GM12878 (cell line): ENCODE data around the gene SNCA. TPM values are rescaled to one million over a fixed set of nuclear protein-coding genes. Genes with fewer than 3 reads are reported as not detected.

Experiments
- ATAC-seq: fragments of 200-7000 bp; cut with Tn5 transposase; 3 replicates; pipeline ENCODE4 v1.9.1; 2020; ENCODE audit warnings: mild to moderate bottlenecking, moderate library complexity
- BruUV-seq: library from RNA; stranded (reverse); fragments of 400-500 nt; replicated peaks from 2 replicates; lab custom pipeline; 2021; lab: Mats Ljungman, UMichigan
- CTCF ChIA-PET: fragments of 300-600 bp; sonication (Branson Sonifier 250); formaldehyde crosslinking; extraction: SDS; loops from one replicate; lab custom pipeline; 2021; ENCODE audit warnings: inconsistent platforms; lab: Yijun Ruan, JAX
- POLR2A ChIA-PET: fragments of 350-600 bp; formaldehyde crosslinking; extraction: SDS; loops from one replicate; lab custom pipeline; 2021; ENCODE audit warnings: inconsistent platforms; lab: Charles Lee
- RAD21 ChIA-PET: fragments of 300-600 bp; sonication (Branson Sonifier 250); formaldehyde crosslinking; loops from one replicate; lab custom pipeline; 2023; ENCODE audit warnings: antibody characterized with exemption; ENCODE audit not compliant: unreplicated experiment; lab: Charles Lee
- SMC1A ChIA-PET: fragments of 300-600 bp; sonication (Branson Sonifier 250); formaldehyde crosslinking; loops from one replicate; lab custom pipeline; 2023; ENCODE audit not compliant: unreplicated experiment, uncharacterized antibody; lab: Charles Lee
- DNase-seq: peaks from one replicate; pipeline ENCODE4 v3.0.0-alpha.2; 2011; ENCODE audit warnings: low read depth, low spot score
- FAIRE-seq: peaks from 3 replicates; lab custom pipeline; 2011; peaks lifted over from hg19 to GRCh38; lab: Jason Lieb, UNC
- H2AFZ ChIP-seq: 2 replicates; pipeline ENCODE4 v1.6.0; 2011; ENCODE audit warnings: low read depth, low read length, control low read depth; ENCODE audit not compliant: control insufficient read depth
- H3K27ac ChIP-seq: 2 replicates; pipeline ENCODE4 v1.5.1; 2011; ENCODE audit warnings: control low read depth; ENCODE audit not compliant: control insufficient read depth, insufficient read depth
- H3K27me3 ChIP-seq, 2 experiments: replicated peaks in 1 of 2; 2 replicates each; pipeline versions ENCODE4 v1.6.0 to v1.6.1; 2011; ENCODE audit warnings: low read length in 1 of 2; ENCODE audit not compliant: control insufficient read depth in 2 of 2, insufficient read depth in 2 of 2
- H3K36me3 ChIP-seq, 2 experiments: 2 replicates each; pipeline ENCODE4 v1.5.1; 2011; ENCODE audit warnings: low read length in 1 of 2; ENCODE audit not compliant: control insufficient read depth in 2 of 2, insufficient read depth in 2 of 2
- H3K4me1 ChIP-seq: 2 replicates; pipeline ENCODE4 v1.6.1; 2011; ENCODE audit warnings: mild to moderate bottlenecking, low read length, moderate library complexity, mixed read lengths; ENCODE audit not compliant: control insufficient read depth, insufficient read depth
- H3K4me2 ChIP-seq: 2 replicates; pipeline ENCODE4 v1.6.0; 2011; ENCODE audit warnings: control low read depth; ENCODE audit not compliant: control insufficient read depth, insufficient read depth
- H3K4me3 ChIP-seq: fragments of 200-600 bp; sonication (generic); 2 replicates; pipeline ENCODE4 v1.5.1; 2016
- H3K79me2 ChIP-seq: 2 replicates; pipeline ENCODE4 v1.6.0; 2011; ENCODE audit warnings: low read length; ENCODE audit not compliant: control insufficient read depth, insufficient read depth
- H3K9ac ChIP-seq: 2 replicates; pipeline ENCODE4 v1.8.0; 2011; ENCODE audit warnings: low read length, control low read depth, mixed read lengths; ENCODE audit not compliant: control insufficient read depth, insufficient read depth
- H3K9me3 ChIP-seq: replicated peaks from 3 replicates; pipeline ENCODE4 v1.5.1; 2011; ENCODE audit warnings: mild to moderate bottlenecking, low read length; ENCODE audit not compliant: control insufficient read depth, insufficient read depth
- H4K20me1 ChIP-seq: 2 replicates; pipeline ENCODE4 v1.6.0; 2011; ENCODE audit not compliant: control insufficient read depth, insufficient read depth
- CREB1 ChIP-seq: IDR thresholded peaks from 2 replicates; pipeline ENCODE4 v1.6.1; 2012; ENCODE audit warnings: low read depth, mild to moderate bottlenecking, inconsistent platforms
- CREM ChIP-seq: IDR thresholded peaks from 2 replicates; pipeline ENCODE4 v1.6.1; 2014; ENCODE audit warnings: antibody characterized with exemption, low read depth
- HDGF ChIP-seq: fragments of 450-650 bp; IDR thresholded peaks from 2 replicates; pipeline ENCODE4 v1.6.1; 2016; ENCODE audit warnings: antibody characterized with exemption
- RBBP5 ChIP-seq: fragments of 200-600 bp; sonication (generic); conservative IDR thresholded peaks from 2 replicates; pipeline ENCODE4 v1.6.1; 2016
- RFX5 ChIP-seq: IDR thresholded peaks from 2 replicates; pipeline ENCODE4 v1.6.1; 2011; ENCODE audit warnings: low read depth, low read length, improper control_type of control experiment
- SIX5 ChIP-seq: IDR thresholded peaks from 2 replicates; pipeline ENCODE4 v1.6.1; 2011; ENCODE audit warnings: mild to moderate bottlenecking, low read depth, low read length, moderate library complexity; ENCODE audit not compliant: severe bottlenecking
- SMAD5 ChIP-seq: IDR thresholded peaks from 2 replicates; pipeline ENCODE4 v1.6.1; 2016; ENCODE audit warnings: antibody characterized with exemption, low read depth
- TARDBP ChIP-seq: IDR thresholded peaks from 2 replicates; pipeline ENCODE4 v1.6.1; 2016; ENCODE audit warnings: borderline replicate concordance
- TBL1XR1 ChIP-seq: IDR thresholded peaks from 2 replicates; pipeline ENCODE4 v1.6.1; 2012; ENCODE audit warnings: low read depth, low read length, improper control_type of control experiment
- USF1 ChIP-seq: IDR thresholded peaks from 2 replicates; pipeline ENCODE4 v1.6.1; 2011; ENCODE audit warnings: borderline replicate concordance, low read depth, mild to moderate bottlenecking, moderate library complexity, mixed read lengths, low read length; ENCODE audit not compliant: insufficient read depth; ENCODE audit errors: extremely low read length
- ZBED1 ChIP-seq: IDR thresholded peaks from 2 replicates; pipeline ENCODE4 v1.6.1; 2016; ENCODE audit warnings: borderline replicate concordance
- ZBTB11 ChIP-seq: fragments of 450-650 bp; formaldehyde crosslinking; IDR thresholded peaks from 2 replicates; pipeline ENCODE4 v1.5.0; 2022; ENCODE audit warnings: mild to moderate bottlenecking, missing genetic modification characterization
- ZBTB40 ChIP-seq: fragments of 450-650 bp; IDR thresholded peaks from 2 replicates; pipeline ENCODE4 v1.6.1; 2016; ENCODE audit warnings: mild to moderate bottlenecking, moderate library complexity, borderline replicate concordance
- WGBS: methylation state at CpG from one replicate; pipeline ENCODE4 v1.1.6; 2016; ENCODE audit warnings: low lambda C conversion rate; ENCODE audit not compliant: insufficient replicate concordance, insufficient coverage; ENCODE audit errors: missing lambda C conversion rate; 5-methylcytosine and 5-hydroxymethylcytosine counted together
- in situ Hi-C: fragments of 300-500 bp; cut with MboI; formaldehyde crosslinking; loops from 9 replicates; pipeline ENCODE4 v1.14.3; 2018; ENCODE audit warnings: mixed read lengths
- intact Hi-C: fragments of 100-400 bp; cut with micrococcal nuclease; formaldehyde crosslinking; loops from one replicate; pipeline ENCODE4 v1.14.2; 2022; ENCODE audit not compliant: unreplicated experiment
- polyA plus RNA-seq, 11 experiments: library from polyadenylated mRNA; depleted of rRNA in 4 of 11; unstranded in 6 of 11; stranded (reverse) in 5 of 11; fragments of >200 nt; fragmentation: Nextera tagmentation in 4 of 11; fragmentation: Illumina TruSeq in 1 of 11; extraction: Ambion mirVana in 4 of 11; extraction: Trizol in 1 of 11; gene quantifications; 1 replicate in 1 of 11; 2 replicates in 10 of 11; pipeline versions ENCODE4 v1.2.1 to v1.2.3, GENCODE V29; 2011 to 2016; ENCODE audit warnings: inconsistent platforms in 2 of 11, missing spikeins in 2 of 11, low read depth in 1 of 11
- total RNA-seq, 4 experiments: library from RNA; depleted of rRNA in 3 of 4; stranded (reverse); fragments of >200 nt in 3 of 4; fragmentation: Illumina TruSeq in 1 of 4; extraction: Trizol in 1 of 4; gene quantifications; 2 replicates each; pipeline versions ENCODE4 v1.2.1 to v1.2.3, GENCODE V29; 2013 to 2021
- TF ChIP-seq, protein P1 (sequence below): fragments of 150-350 bp; IDR thresholded peaks from 2 replicates; pipeline ENCODE4 v1.6.1; 2016; ENCODE audit warnings: low read depth, low read length

The SNCA gene
- total and polyA plus RNA-seq, 10 of the 15 experiments (the other 5 are each of a cell fraction or from before 2014, with no cell fraction given): 0.22 TPM; not detected in 9

DNA sequence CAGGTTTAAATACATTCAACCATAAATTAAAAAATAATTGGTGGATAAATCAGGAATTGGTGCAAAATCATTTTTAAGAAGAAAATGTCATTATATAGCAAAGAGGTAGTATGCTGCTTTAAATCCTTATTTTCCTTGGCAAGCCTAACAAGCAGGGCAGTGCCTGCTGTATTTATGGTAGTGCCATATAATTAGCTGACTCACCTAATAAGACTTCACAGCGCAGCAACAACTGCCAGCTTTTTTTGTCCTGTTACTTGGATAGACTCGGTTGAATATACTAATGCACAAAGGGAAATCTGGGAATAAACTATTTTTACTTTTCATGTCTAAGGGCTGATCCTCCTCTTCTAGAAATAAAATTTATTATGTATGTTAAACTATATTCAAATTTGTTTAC is 99.1 kb downstream of the SNCA start:
- H3K4me1 ChIP-seq: no peaks in the 10 kb centered on the region
- no peak overlapping the region for H3K4me3 ChIP-seq
- no peak overlapping the region for H3K4me2 ChIP-seq
- SMC1A ChIA-PET: no interaction called here
- H3K27ac ChIP-seq: no peak overlapping the region
- H2AFZ ChIP-seq: no peak overlapping the region
- BruUV-seq: no TSS peak
- CTCF ChIA-PET: no interaction called here
- DNase-seq (no peak), FAIRE-seq (no peak), ATAC-seq (no peak)
- no peaks in the 10 kb centered on the region for H3K27me3 ChIP-seq
- POLR2A ChIA-PET: no interaction called here
- intact Hi-C loops (no loop called here), in situ Hi-C loops (no loop called here)
- RAD21 ChIA-PET: interaction anchor here (0.7 kb wide), 2 partner anchors 76 to 184 kb away, joined by 3 read pairs; no protein-coding TSS in a partner anchor
- H4K20me1 ChIP-seq: no peaks in the 10 kb centered on the region
- H3K36me3 ChIP-seq: no peaks in the 10 kb centered on the region
- H3K9ac ChIP-seq: no peak overlapping the region
- H3K79me2 ChIP-seq: no peaks in the 10 kb centered on the region
- no peaks in the 10 kb centered on the region for H3K9me3 ChIP-seq
- WGBS: 18% methylated on average over 2 of the region's 2 CpGs
- TF ChIP-seq CREM: no peak
- no peak for TF ChIP-seq HDGF
- TF ChIP-seq SIX5: no peak
- no peak for TF ChIP-seq TARDBP
- no peak for TF ChIP-seq ZBTB40
- no peak for TF ChIP-seq ZBTB11 (CRISPR knock-in tag)
- TF ChIP-seq RBBP5: no peak
- TF ChIP-seq ZBED1: no peak
- TF ChIP-seq RFX5: no peak
- TF ChIP-seq SMAD5: no peak
- TF ChIP-seq CREB1: no peak
- TF ChIP-seq, protein P1, sequence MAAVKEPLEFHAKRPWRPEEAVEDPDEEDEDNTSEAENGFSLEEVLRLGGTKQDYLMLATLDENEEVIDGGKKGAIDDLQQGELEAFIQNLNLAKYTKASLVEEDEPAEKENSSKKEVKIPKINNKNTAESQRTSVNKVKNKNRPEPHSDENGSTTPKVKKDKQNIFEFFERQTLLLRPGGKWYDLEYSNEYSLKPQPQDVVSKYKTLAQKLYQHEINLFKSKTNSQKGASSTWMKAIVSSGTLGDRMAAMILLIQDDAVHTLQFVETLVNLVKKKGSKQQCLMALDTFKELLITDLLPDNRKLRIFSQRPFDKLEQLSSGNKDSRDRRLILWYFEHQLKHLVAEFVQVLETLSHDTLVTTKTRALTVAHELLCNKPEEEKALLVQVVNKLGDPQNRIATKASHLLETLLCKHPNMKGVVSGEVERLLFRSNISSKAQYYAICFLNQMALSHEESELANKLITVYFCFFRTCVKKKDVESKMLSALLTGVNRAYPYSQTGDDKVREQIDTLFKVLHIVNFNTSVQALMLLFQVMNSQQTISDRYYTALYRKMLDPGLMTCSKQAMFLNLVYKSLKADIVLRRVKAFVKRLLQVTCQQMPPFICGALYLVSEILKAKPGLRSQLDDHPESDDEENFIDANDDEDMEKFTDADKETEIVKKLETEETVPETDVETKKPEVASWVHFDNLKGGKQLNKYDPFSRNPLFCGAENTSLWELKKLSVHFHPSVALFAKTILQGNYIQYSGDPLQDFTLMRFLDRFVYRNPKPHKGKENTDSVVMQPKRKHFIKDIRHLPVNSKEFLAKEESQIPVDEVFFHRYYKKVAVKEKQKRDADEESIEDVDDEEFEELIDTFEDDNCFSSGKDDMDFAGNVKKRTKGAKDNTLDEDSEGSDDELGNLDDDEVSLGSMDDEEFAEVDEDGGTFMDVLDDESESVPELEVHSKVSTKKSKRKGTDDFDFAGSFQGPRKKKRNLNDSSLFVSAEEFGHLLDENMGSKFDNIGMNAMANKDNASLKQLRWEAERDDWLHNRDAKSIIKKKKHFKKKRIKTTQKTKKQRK: no peak
- TF ChIP-seq USF1: no peak
- TF ChIP-seq TBL1XR1: no peak
